Esophagus muscularis mucosa (tissue), 4 donors: Measurements from ENCODE around the gene FOXN1.

Experiments
- CTCF ChIP-seq, 3 experiments: fragments of 200-600 bp in 2 of 3; fragments of 450-650 bp in 1 of 3; sonication (generic) in 2 of 3; IDR thresholded peaks; one replicate each; pipeline ENCODE4 v1.5.1; 2017 to 2019; ENCODE audit warnings: antibody characterized with exemption in 3 of 3, mild to moderate bottlenecking in 2 of 3, moderate library complexity in 1 of 3
- EP300 ChIP-seq: sonication (generic); formaldehyde crosslinking; IDR thresholded peaks from one replicate; pipeline ENCODE4 v1.6.1; 2017; ENCODE audit warnings: antibody characterized with exemption
- POLR2A ChIP-seq: fragments of 450-650 bp; IDR thresholded peaks from one replicate; pipeline ENCODE4 v1.6.1; 2017; ENCODE audit warnings: antibody characterized with exemption, moderate library complexity, mild to moderate bottlenecking, low read depth

GRCh38 chr17:28466001-28466400 lies 40.1 kb upstream of the FOXN1 start:
- no peak for TF ChIP-seq EP300
- TF ChIP-seq CTCF (IDR thresholded peaks at IDR 0.05) = no peak
- no peak for TF ChIP-seq POLR2A
